HG02571 (cell line): ENCODE results near the gene SNTG2.
A peak's percentile ranks its signal among the peaks of the same experiment; 100 is the strongest.

Source experiments
- ATAC-seq: cut with Tn5 transposase; IDR thresholded peaks from one replicate; pipeline ENCODE4 v1.9.1; 2021; ENCODE audit warnings: mild to moderate bottlenecking, moderate library complexity; ENCODE audit not compliant: unreplicated experiment

SNTG2 gene

GRCh38 chr2:1136846-1137245 lies 186.2 kb downstream of the SNTG2 start:
- ATAC-seq: no peak

- ATAC-seq: no peak
Measured at GRCh38 chr2:1137264-1137663, 186.6 kb downstream of the SNTG2 start.

- no peak for ATAC-seq
Measured at GRCh38 chr2:1137913-1138391, 187.3 kb downstream of the SNTG2 start.

- peak; percentile 61 for ATAC-seq
Measured at GRCh38 chr2:1140389-1141003, 189.8 kb downstream of the SNTG2 start.

- ATAC-seq: no peak
Measured at GRCh38 chr2:1141079-1141478, 190.4 kb downstream of the SNTG2 start.

- ATAC-seq: no peak
Measured at GRCh38 chr2:1143129-1143528, 192.5 kb downstream of the SNTG2 start.

GRCh38 chr2:1147873-1148612 lies 197.4 kb downstream of the SNTG2 start:
- no peak for ATAC-seq

GRCh38 chr2:1150724-1151511 lies 200.3 kb downstream of the SNTG2 start:
- ATAC-seq: no peak

- no peak for ATAC-seq
Measured at GRCh38 chr2:1152375-1152774, 201.7 kb downstream of the SNTG2 start.

- ATAC-seq: no peak
Measured at GRCh38 chr2:1153920-1154319, 203.3 kb downstream of the SNTG2 start.

- no peak for ATAC-seq
Measured at GRCh38 chr2:1154710-1155594, 204.3 kb downstream of the SNTG2 start.

GRCh38 chr2:1156059-1156458 lies 205.4 kb downstream of the SNTG2 start:
- no peak for ATAC-seq

- ATAC-seq: no peak
Measured at GRCh38 chr2:1156531-1156930, 205.9 kb downstream of the SNTG2 start.

- no peak for ATAC-seq
Measured at GRCh38 chr2:1157107-1157506, 206.5 kb downstream of the SNTG2 start.

- no peak for ATAC-seq
Measured at GRCh38 chr2:1159013-1159412, 208.4 kb downstream of the SNTG2 start.

- ATAC-seq: no peak
Measured at GRCh38 chr2:1162246-1162645, 211.6 kb downstream of the SNTG2 start.

GRCh38 chr2:1162768-1163584 lies 212.3 kb downstream of the SNTG2 start:
- no peak for ATAC-seq

GRCh38 chr2:1166976-1167375 lies 216.3 kb downstream of the SNTG2 start:
- no peak for ATAC-seq

- ATAC-seq: no peak
Measured at GRCh38 chr2:1168846-1169245, 218.2 kb downstream of the SNTG2 start.
